H9 (cell line): Measurements from ENCODE around the gene FANCG. TPM values are rescaled to one million over a fixed set of nuclear protein-coding genes. Genes with fewer than 3 reads are reported as not detected.
A peak's percentile ranks its signal among the peaks of the same experiment; 100 is the strongest.

ENCODE experiments used
- DNase-seq: peaks from one replicate; pipeline ENCODE4 v3.0.0-alpha.2; 2017
- H2AFZ ChIP-seq: one replicate; pipeline ENCODE4 v1.6.1; 2013; ENCODE audit warnings: mild to moderate bottlenecking, low read length, control low read depth, moderate library complexity
- H2AK5ac ChIP-seq: 2 replicates; pipeline ENCODE4 v1.6.1; 2013; ENCODE audit warnings: low read length, control low read depth, mixed read lengths; ENCODE audit not compliant: insufficient read length
- H2BK120ac ChIP-seq: one replicate; pipeline ENCODE4 v1.6.1; 2013; ENCODE audit warnings: low read depth, mild to moderate bottlenecking, low read length, control low read depth, inconsistent platforms; ENCODE audit not compliant: poor library complexity, severe bottlenecking
- H2BK12ac ChIP-seq: 2 replicates; pipeline ENCODE4 v1.6.1; 2013; ENCODE audit warnings: low read length, control low read depth, mixed read lengths, low read depth; ENCODE audit not compliant: insufficient read length
- H2BK15ac ChIP-seq: 2 replicates; pipeline ENCODE4 v1.6.1; 2013; ENCODE audit warnings: low read depth, low read length, control low read depth
- H2BK20ac ChIP-seq: one replicate; pipeline ENCODE4 v1.6.1; 2013; ENCODE audit warnings: low read depth, mild to moderate bottlenecking, low read length, control low read depth, inconsistent platforms; ENCODE audit not compliant: poor library complexity, severe bottlenecking
- H2BK5ac ChIP-seq: 2 replicates; pipeline ENCODE4 v1.6.1; 2013; ENCODE audit warnings: low read length, control low read depth, mixed read lengths; ENCODE audit not compliant: insufficient read length
- H3K14ac ChIP-seq: 2 replicates; pipeline ENCODE4 v1.6.1; 2013; ENCODE audit warnings: low read length, control low read depth; ENCODE audit not compliant: insufficient read depth
- H3K18ac ChIP-seq: 2 replicates; pipeline ENCODE4 v1.6.1; 2013; ENCODE audit warnings: low read depth, mild to moderate bottlenecking, mixed read lengths, low read length, control low read depth; ENCODE audit not compliant: insufficient read length
- H3K23ac ChIP-seq: 2 replicates; pipeline ENCODE4 v1.6.1; 2013; ENCODE audit warnings: low read length, control low read depth, mixed read lengths, low read depth; ENCODE audit not compliant: insufficient read length
- H3K23me2 ChIP-seq: 2 replicates; pipeline ENCODE4 v1.6.1; 2013; ENCODE audit warnings: low read depth, mild to moderate bottlenecking, mixed read lengths, low read length, control low read depth; ENCODE audit not compliant: insufficient read length, poor library complexity, severe bottlenecking
- H3K27ac ChIP-seq: 2 replicates; pipeline ENCODE4 v1.5.1; 2013; ENCODE audit warnings: low read length, control low read depth, mixed read lengths, low read depth; ENCODE audit not compliant: insufficient read length
- H3K27me3 ChIP-seq: 2 replicates; pipeline ENCODE4 v1.6.1; 2013; ENCODE audit warnings: low read length, control low read depth, inconsistent platforms; ENCODE audit not compliant: insufficient read depth
- H3K4ac ChIP-seq: 2 replicates; pipeline ENCODE4 v1.6.1; 2013; ENCODE audit warnings: low read depth, mild to moderate bottlenecking, control low read depth, inconsistent platforms, low read length, moderate library complexity
- H3K4me1 ChIP-seq: 2 replicates; pipeline ENCODE4 v1.6.1; 2013; ENCODE audit warnings: low read length, control low read depth, inconsistent platforms; ENCODE audit not compliant: insufficient read depth
- H3K4me2 ChIP-seq: 2 replicates; pipeline ENCODE4 v1.6.1; 2013; ENCODE audit warnings: low read length, control low read depth, mixed read lengths; ENCODE audit not compliant: insufficient read length, insufficient read depth
- H3K56ac ChIP-seq: 2 replicates; pipeline ENCODE4 v1.6.1; 2013; ENCODE audit warnings: low read depth, mild to moderate bottlenecking, mixed read lengths, low read length, control low read depth; ENCODE audit not compliant: insufficient read length
- H3K79me1 ChIP-seq: 2 replicates; pipeline ENCODE4 v1.6.1; 2013; ENCODE audit warnings: low read depth, mild to moderate bottlenecking, moderate library complexity, low read length, control low read depth, inconsistent platforms; ENCODE audit not compliant: insufficient read depth, poor library complexity, severe bottlenecking
- H3K79me2 ChIP-seq: 2 replicates; pipeline ENCODE4 v1.6.1; 2013; ENCODE audit warnings: low read length, control low read depth, inconsistent platforms; ENCODE audit not compliant: insufficient read depth
- H3K9ac ChIP-seq: 2 replicates; pipeline ENCODE4 v1.6.1; 2013; ENCODE audit warnings: low read length, control low read depth, mixed read lengths; ENCODE audit not compliant: insufficient read length; ENCODE audit errors: extremely low read depth
- H3K9me3 ChIP-seq: one replicate; pipeline ENCODE4 v1.6.1; 2013; ENCODE audit warnings: low read depth, low read length, inconsistent platforms; ENCODE audit not compliant: control insufficient read depth
- H3T11ph ChIP-seq: one replicate; pipeline ENCODE4 v1.6.1; 2013; ENCODE audit warnings: mild to moderate bottlenecking, low read length, control low read depth, inconsistent platforms
- H4K20me1 ChIP-seq: one replicate; pipeline ENCODE4 v1.6.1; 2013; ENCODE audit not compliant: control insufficient read depth, insufficient read length, insufficient read depth
- H4K5ac ChIP-seq: 2 replicates; pipeline ENCODE4 v1.6.1; 2013; ENCODE audit warnings: low read depth, mild to moderate bottlenecking, mixed read lengths, low read length, control low read depth; ENCODE audit not compliant: insufficient read length
- H4K8ac ChIP-seq: replicated peaks from 2 replicates; pipeline ENCODE4 v1.6.1; 2013; ENCODE audit warnings: low read length, control low read depth, mixed read lengths, low read depth; ENCODE audit not compliant: insufficient read length
- H4K91ac ChIP-seq: 2 replicates; pipeline ENCODE4 v1.6.1; 2013; ENCODE audit warnings: low read depth, mild to moderate bottlenecking, moderate library complexity, mixed read lengths, low read length, control low read depth; ENCODE audit not compliant: insufficient read length
- H3K27ac Mint-ChIP-seq, 3 experiments: 2 replicates in 2 of 3; 3 replicates in 1 of 3; pipeline ENCODE4 v1.8.0; 2020 to 2021; ENCODE audit warnings: mixed read lengths in 3 of 3, mild to moderate bottlenecking in 1 of 3, moderate library complexity in 1 of 3
- H3K27me3 Mint-ChIP-seq: 2 replicates; pipeline ENCODE4 v1.8.0; 2021; ENCODE audit warnings: low read depth, mild to moderate bottlenecking, moderate library complexity, mixed read lengths
- H3K36me3 Mint-ChIP-seq, 3 experiments: 2 replicates in 2 of 3; 3 replicates in 1 of 3; pipeline ENCODE4 v1.8.0; 2020 to 2021; ENCODE audit warnings: low read depth in 3 of 3, mixed read lengths in 3 of 3; ENCODE audit not compliant: insufficient read depth in 1 of 3
- H3K4me1 Mint-ChIP-seq, 2 experiments: 2 replicates each; pipeline ENCODE4 v1.8.0; 2020; ENCODE audit warnings: mixed read lengths in 2 of 2
- H3K4me3 Mint-ChIP-seq, 2 experiments: 2 replicates in 1 of 2; 3 replicates in 1 of 2; pipeline ENCODE4 v1.8.0; 2020 to 2021; ENCODE audit warnings: mild to moderate bottlenecking in 2 of 2, mixed read lengths in 2 of 2, moderate library complexity in 1 of 2
- H3K9me3 Mint-ChIP-seq, 2 experiments: 2 replicates in 1 of 2; 3 replicates in 1 of 2; pipeline ENCODE4 v1.8.0; 2020; ENCODE audit warnings: mild to moderate bottlenecking in 2 of 2, mixed read lengths in 2 of 2, moderate library complexity in 1 of 2
- WGBS: extraction: QIAGEN DNeasy Blood & Tissue Kit; methylation state at CpG from one replicate; pipeline ENCODE4 v1.1.7; 2013; ENCODE audit warnings: missing lambda C conversion rate, low lambda C conversion rate, mixed read lengths; ENCODE audit not compliant: insufficient read length; ENCODE audit errors: extremely low coverage; 5-methylcytosine and 5-hydroxymethylcytosine counted together
- long read RNA-seq: library from polyadenylated mRNA; unstranded; transcript quantifications from one replicate; pipeline ENCODE4 v2.0.0, GENCODE V29; 2020
- total RNA-seq: library from RNA; stranded (reverse); gene quantifications from 2 replicates; pipeline ENCODE4 v1.2.1, GENCODE V29; 2021
- TF ChIP-seq, protein P1 (sequence below): fragments of 200-600 bp; sonication (generic); conservative IDR thresholded peaks from 3 replicates; pipeline ENCODE4 v1.8.0; 2021; ENCODE audit warnings: antibody characterized with exemption, mild to moderate bottlenecking

Gene FANCG
- total RNA-seq: 86.9 and 88.0 TPM in 2 replicates
- long read RNA-seq, transcript FANCG-201 (14 exons, 2,631 nt): major isoform, 199 of 202 reads
- long read RNA-seq, partial matches to known transcripts: 2 of 202 reads
- long read RNA-seq, other reads (novel, unspliced or antisense): 0 of 202 reads

- Histone ChIP-seq H3T11ph (no peak within 1 kb of the TSS), H4K20me1 (no peaks in the 10 kb centered on the region), H3K23ac (no peak within 1 kb of the TSS), H2BK15ac (no peak within 1 kb of the TSS), H2BK120ac (no peak within 1 kb of the TSS), H3K23me2 (peaks cover 11% of the 10 kb centered on the region), H3K18ac (peak within 1 kb of the TSS; percentile 93), H2AK5ac (no peak within 1 kb of the TSS), H2BK12ac (no peak within 1 kb of the TSS), H3K4me2 (peak within 1 kb of the TSS; percentile 86), H4K91ac (no peak within 1 kb of the TSS), H3K4me1 (0 out of 2 replicates have a peak, but pooled peaks cover 2% of the 10 kb centered on the region), H3K79me2 (peaks cover 10% of the 10 kb centered on the region; the same call in 1 of the 2 replicates), H3K27ac (peak within 1 kb of the TSS; percentile 14), H2BK5ac (no peak within 1 kb of the TSS), H2BK20ac (no peak within 1 kb of the TSS), H3K9me3 (no peaks in the 10 kb centered on the region), H3K79me1 (peaks cover 7% of the 10 kb centered on the region), H3K56ac (no peak within 1 kb of the TSS), H3K9ac (peak within 1 kb of the TSS; percentile 93), H4K5ac (no peak within 1 kb of the TSS), H3K4ac (no peak within 1 kb of the TSS), H3K27me3 (no peaks in the 10 kb centered on the region), H2AFZ (no peak within 1 kb of the TSS), H4K8ac (no peak within 1 kb of the TSS), H3K14ac (peak within 1 kb of the TSS; percentile 95)
- no CpG with 5 or more reads among the region's 67 CpGs for WGBS
- Mint-ChIP-seq H3K4me1 (peaks cover 12 to 17% of the 10 kb centered on the region in 2 experiments), H3K27ac (peak within 1 kb of the TSS; percentile 87 to 96 (median 94)), H3K4me3 (peak within 1 kb of the TSS; percentile 90 to 94), H3K9me3 (no peaks in the 10 kb centered on the region), H3K27me3 (no peaks in the 10 kb centered on the region), H3K36me3 (peaks cover 22 to 39% (median 36%) of the 10 kb centered on the region in 3 experiments; a peak in 6 of 7 replicates)
- TF ChIP-seq, protein P1, sequence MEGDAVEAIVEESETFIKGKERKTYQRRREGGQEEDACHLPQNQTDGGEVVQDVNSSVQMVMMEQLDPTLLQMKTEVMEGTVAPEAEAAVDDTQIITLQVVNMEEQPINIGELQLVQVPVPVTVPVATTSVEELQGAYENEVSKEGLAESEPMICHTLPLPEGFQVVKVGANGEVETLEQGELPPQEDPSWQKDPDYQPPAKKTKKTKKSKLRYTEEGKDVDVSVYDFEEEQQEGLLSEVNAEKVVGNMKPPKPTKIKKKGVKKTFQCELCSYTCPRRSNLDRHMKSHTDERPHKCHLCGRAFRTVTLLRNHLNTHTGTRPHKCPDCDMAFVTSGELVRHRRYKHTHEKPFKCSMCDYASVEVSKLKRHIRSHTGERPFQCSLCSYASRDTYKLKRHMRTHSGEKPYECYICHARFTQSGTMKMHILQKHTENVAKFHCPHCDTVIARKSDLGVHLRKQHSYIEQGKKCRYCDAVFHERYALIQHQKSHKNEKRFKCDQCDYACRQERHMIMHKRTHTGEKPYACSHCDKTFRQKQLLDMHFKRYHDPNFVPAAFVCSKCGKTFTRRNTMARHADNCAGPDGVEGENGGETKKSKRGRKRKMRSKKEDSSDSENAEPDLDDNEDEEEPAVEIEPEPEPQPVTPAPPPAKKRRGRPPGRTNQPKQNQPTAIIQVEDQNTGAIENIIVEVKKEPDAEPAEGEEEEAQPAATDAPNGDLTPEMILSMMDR: no peak
- DNase-seq: peak; percentile 92
These were observed at the start of gene FANCG for GRCh38 chr9:35079426-35080341. Gene FANCG (minus strand): TSS chr9:35079942. CDS start chr9:35079524, 418 bp downstream.
